HepG2 (cell line): ENCODE data around the gene GRIK2. TPM values are rescaled to one million over a fixed set of nuclear protein-coding genes. Genes with fewer than 3 reads are reported as not detected.

Experiments
- ATAC-seq: fragments of 200-7000 bp; cut with Tn5 transposase; 3 replicates; pipeline ENCODE4 v1.9.1; 2020; ENCODE audit warnings: mild to moderate bottlenecking, moderate library complexity
- BruUV-seq: library from RNA; stranded (reverse); fragments of 400-500 nt; replicated peaks from 2 replicates; lab custom pipeline; 2021; lab: Mats Ljungman, UMichigan
- CTCF ChIA-PET: fragments of 300-600 bp; formaldehyde crosslinking; extraction: SDS; loops from one replicate; lab custom pipeline; 2021; ENCODE audit warnings: low total read pairs, inconsistent platforms, low intra/inter-chr PET ratio; lab: Yijun Ruan, JAX
- POLR2A ChIA-PET: fragments of 350-600 bp; sonication (Branson Sonifier 250); formaldehyde crosslinking; loops from one replicate; lab custom pipeline; 2020; ENCODE audit warnings: antibody characterized with exemption, inconsistent platforms; lab: Yijun Ruan, JAX
- DNase-seq: peaks from one replicate; pipeline ENCODE4 v3.0.0-alpha.2; 2015; ENCODE audit warnings: low spot score
- FAIRE-seq: peaks from 3 replicates; lab custom pipeline; 2011; peaks lifted over from hg19 to GRCh38; lab: Jason Lieb, UNC
- H2AFZ ChIP-seq: one replicate; pipeline ENCODE4 v1.6.1; 2011; ENCODE audit warnings: low read length, inconsistent platforms
- H3K27ac ChIP-seq: fragments of 300-600 bp; 3 replicates; pipeline ENCODE4 v1.8.0; 2011; ENCODE audit warnings: mixed run types, mild to moderate bottlenecking, mixed read lengths, low read length, inconsistent platforms; ENCODE audit not compliant: insufficient read depth; ENCODE audit errors: extremely low read length
- H3K27me3 ChIP-seq, 2 experiments: fragments of 200-600 bp in 1 of 2; 2 replicates in 1 of 2; 3 replicates in 1 of 2; pipeline versions ENCODE4 v1.6.0 to v1.8.0; 2011; ENCODE audit warnings: low read length in 2 of 2, mild to moderate bottlenecking in 2 of 2, moderate library complexity in 2 of 2, inconsistent platforms in 1 of 2; ENCODE audit not compliant: insufficient read depth in 2 of 2, control insufficient read depth in 1 of 2
- H3K36me3 ChIP-seq, 2 experiments: fragments of 200-600 bp in 1 of 2; replicated peaks in 1 of 2; 2 replicates in 1 of 2; 3 replicates in 1 of 2; pipeline versions ENCODE4 v1.5.1 to v1.8.0; 2011; ENCODE audit warnings: low read length in 2 of 2, inconsistent platforms in 1 of 2; ENCODE audit not compliant: insufficient read depth in 2 of 2, control insufficient read depth in 1 of 2
- H3K4me1 ChIP-seq: 2 replicates; pipeline ENCODE4 v1.5.1; 2012; ENCODE audit warnings: low read length, inconsistent platforms; ENCODE audit not compliant: insufficient read depth
- H3K4me2 ChIP-seq: 2 replicates; pipeline ENCODE4 v1.6.0; 2011; ENCODE audit warnings: low read depth, low read length, inconsistent platforms
- H3K4me3 ChIP-seq, 3 experiments: fragments of 200-600 bp in 1 of 3; sonication (generic), shearing (Covaris generic) in 1 of 3; replicated peaks in 1 of 3; 2 replicates each; pipeline ENCODE4 v1.5.1; 2011 to 2016; ENCODE audit warnings: low read length in 3 of 3, inconsistent platforms in 2 of 3, low read depth in 2 of 3, mild to moderate bottlenecking in 2 of 3, control low read depth in 1 of 3, mixed read lengths in 1 of 3; ENCODE audit not compliant: insufficient read depth in 1 of 3
- H3K79me2 ChIP-seq: one replicate; pipeline ENCODE4 v1.6.1; 2011; ENCODE audit warnings: low read length, inconsistent platforms; ENCODE audit not compliant: insufficient read depth
- H3K9ac ChIP-seq: 2 replicates; pipeline ENCODE4 v1.6.0; 2011; ENCODE audit warnings: mild to moderate bottlenecking, low read depth, low read length, inconsistent platforms; ENCODE audit not compliant: insufficient read depth
- H3K9me3 ChIP-seq: 2 replicates; pipeline ENCODE4 v1.5.1; 2012; ENCODE audit warnings: mild to moderate bottlenecking, low read length
- H4K20me1 ChIP-seq: 2 replicates; pipeline ENCODE4 v1.6.0; 2011; ENCODE audit warnings: inconsistent platforms, mild to moderate bottlenecking, low read length, moderate library complexity; ENCODE audit not compliant: insufficient read depth
- BHLHE40 ChIP-seq: IDR thresholded peaks from 2 replicates; pipeline ENCODE4 v1.6.1; 2011; ENCODE audit warnings: low read length, improper control_type of control experiment
- ELF1 ChIP-seq: sonication (generic); formaldehyde crosslinking; IDR thresholded peaks from 2 replicates; pipeline ENCODE4 v1.4.0; 2020; ENCODE audit warnings: missing genetic modification reagents
- HNRNPL ChIP-seq: fragments of 200-400 bp; formaldehyde crosslinking; IDR thresholded peaks from 2 replicates; pipeline ENCODE4 v1.6.1; 2017; ENCODE audit warnings: mild to moderate bottlenecking, low read depth, low read length
- NFE2L1 ChIP-seq: sonication (generic); formaldehyde crosslinking; IDR thresholded peaks from 2 replicates; pipeline ENCODE4 v1.4.0; 2020; ENCODE audit warnings: missing genetic modification reagents, mild to moderate bottlenecking, borderline replicate concordance
- SYNCRIP ChIP-seq: fragments of 200-400 bp; formaldehyde crosslinking; IDR thresholded peaks from 2 replicates; pipeline ENCODE4 v1.6.1; 2018; ENCODE audit warnings: mild to moderate bottlenecking, low read depth, low read length; ENCODE audit not compliant: insufficient read depth
- ZNF235 ChIP-seq: sonication (generic); formaldehyde crosslinking; IDR thresholded peaks from 2 replicates; pipeline ENCODE4 v1.8.1; 2023; ENCODE audit warnings: mild to moderate bottlenecking, missing genetic modification reagents, borderline replicate concordance
- ZNF333 ChIP-seq: sonication (generic); formaldehyde crosslinking; IDR thresholded peaks from 2 replicates; pipeline ENCODE4 v1.4.0; 2020; ENCODE audit warnings: mild to moderate bottlenecking, missing genetic modification reagents, borderline replicate concordance
- ZNF343 ChIP-seq: sonication (generic); formaldehyde crosslinking; IDR thresholded peaks from 2 replicates; pipeline ENCODE4 v1.4.0; 2020; ENCODE audit warnings: mild to moderate bottlenecking, missing genetic modification reagents
- ZNF781 ChIP-seq: sonication (generic); formaldehyde crosslinking; IDR thresholded peaks from 2 replicates; pipeline ENCODE4 v1.5.1; 2020; ENCODE audit warnings: borderline replicate concordance, mild to moderate bottlenecking, missing genetic modification reagents; ENCODE audit errors: not compliant biosample characterization
- ZNF782 ChIP-seq: sonication (generic); formaldehyde crosslinking; IDR thresholded peaks from 2 replicates; pipeline ENCODE4 v1.4.0; 2020; ENCODE audit warnings: missing genetic modification reagents, mild to moderate bottlenecking, borderline replicate concordance
- ZNF790 ChIP-seq: sonication (generic); formaldehyde crosslinking; IDR thresholded peaks from 2 replicates; pipeline ENCODE4 v1.8.0; 2022; ENCODE audit warnings: missing genetic modification reagents, mild to moderate bottlenecking, borderline replicate concordance
- ZSCAN22 ChIP-seq: sonication (generic); formaldehyde crosslinking; IDR thresholded peaks from 2 replicates; pipeline ENCODE4 v1.4.0; 2020; ENCODE audit warnings: mild to moderate bottlenecking, missing genetic modification reagents
- WGBS: methylation state at CpG from one replicate; pipeline ENCODE4 v1.1.6; 2017; ENCODE audit warnings: low lambda C conversion rate; 5-methylcytosine and 5-hydroxymethylcytosine counted together
- in situ Hi-C: cut with HindIII; loops from 2 replicates; pipeline ENCODE4 v1.10.0; 2017; ENCODE audit warnings: low pct_unique_long_range_greater_than_20kb; ENCODE audit not compliant: extremely low pct_ligation_motif_present
- intact Hi-C: fragments of 100-400 bp; cut with micrococcal nuclease; formaldehyde crosslinking; loops from one replicate; pipeline ENCODE4 v1.10.0; 2022; ENCODE audit not compliant: unreplicated experiment
- polyA plus RNA-seq, 8 experiments: library from polyadenylated mRNA; depleted of rRNA in 3 of 8; stranded (reverse) in 7 of 8; unstranded in 1 of 8; fragments of >200 nt; fragmentation: Illumina TruSeq in 4 of 8; extraction: Trizol in 4 of 8; gene quantifications; 2 replicates each; pipeline versions ENCODE4 v1.2.1 to v1.2.3, GENCODE V29; 2011 to 2016; ENCODE audit warnings: low read depth in 4 of 8, missing spikeins in 1 of 8, mixed read lengths in 1 of 8; ENCODE audit not compliant: insufficient read depth in 1 of 8
- total RNA-seq, 5 experiments: library from RNA; depleted of rRNA; stranded (reverse); fragments of >200 nt; fragmentation: Illumina TruSeq; extraction: Trizol; gene quantifications; 2 replicates each; pipeline ENCODE4 v1.2.3, GENCODE V29; 2016; ENCODE audit warnings: low read depth in 1 of 5
- TF ChIP-seq, protein P1 (sequence below): sonication (generic); formaldehyde crosslinking; conservative IDR thresholded peaks from 2 replicates; pipeline ENCODE4 v1.8.0; 2022; ENCODE audit warnings: missing genetic modification reagents
- TF ChIP-seq, protein P2 (sequence below): sonication (generic); formaldehyde crosslinking; IDR thresholded peaks from 2 replicates; pipeline ENCODE4 v1.5.0; 2020; ENCODE audit warnings: mild to moderate bottlenecking, missing genetic modification reagents
- TF ChIP-seq, protein P3 (sequence below): sonication (generic); formaldehyde crosslinking; IDR thresholded peaks from 2 replicates; pipeline ENCODE4 v1.4.0; 2020; ENCODE audit warnings: missing genetic modification reagents, borderline replicate concordance

The GRIK2 gene
- total and polyA plus RNA-seq, 2 of the 13 experiments (the other 11 are each of a cell fraction or from before 2014, with no cell fraction given): not detected

DNA sequence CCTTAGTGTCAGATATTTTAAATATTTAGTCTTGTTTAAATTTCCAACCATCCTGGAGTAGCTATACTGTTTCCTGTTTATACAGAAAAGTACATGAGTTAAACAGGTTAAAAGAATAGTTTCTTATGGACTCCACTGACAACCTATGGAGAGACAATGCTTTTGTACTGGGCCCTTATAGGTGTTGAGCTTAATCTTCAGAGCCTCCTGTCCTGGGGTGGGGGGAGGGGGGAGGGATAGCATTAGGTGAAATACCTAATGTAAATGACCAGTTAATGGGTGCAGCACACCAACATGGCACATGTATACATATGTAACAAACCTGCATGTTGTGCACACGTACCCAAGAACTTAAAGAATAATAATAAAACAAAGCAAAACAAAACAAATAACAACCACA, 322.9 kb downstream of the GRIK2 start:
- H3K4me3 ChIP-seq: no peak overlapping the region
- in situ Hi-C loops (no loop called here), intact Hi-C loops (no loop called here)
- no peak for ATAC-seq
- TF ChIP-seq ELF1 (CRISPR knock-in tag) (no peak), NFE2L1 (CRISPR knock-in tag) (no peak), HNRNPL (no peak), ZNF782 (CRISPR knock-in tag) (no peak), SYNCRIP (no peak), ZNF333 (CRISPR knock-in tag) (no peak), ZNF343 (CRISPR knock-in tag) (no peak), ZNF790 (CRISPR knock-in tag) (no peak), BHLHE40 (no peak), ZNF781 (no peak), ZNF235 (no peak), ZSCAN22 (CRISPR knock-in tag) (no peak)
- TF ChIP-seq, protein P1, sequence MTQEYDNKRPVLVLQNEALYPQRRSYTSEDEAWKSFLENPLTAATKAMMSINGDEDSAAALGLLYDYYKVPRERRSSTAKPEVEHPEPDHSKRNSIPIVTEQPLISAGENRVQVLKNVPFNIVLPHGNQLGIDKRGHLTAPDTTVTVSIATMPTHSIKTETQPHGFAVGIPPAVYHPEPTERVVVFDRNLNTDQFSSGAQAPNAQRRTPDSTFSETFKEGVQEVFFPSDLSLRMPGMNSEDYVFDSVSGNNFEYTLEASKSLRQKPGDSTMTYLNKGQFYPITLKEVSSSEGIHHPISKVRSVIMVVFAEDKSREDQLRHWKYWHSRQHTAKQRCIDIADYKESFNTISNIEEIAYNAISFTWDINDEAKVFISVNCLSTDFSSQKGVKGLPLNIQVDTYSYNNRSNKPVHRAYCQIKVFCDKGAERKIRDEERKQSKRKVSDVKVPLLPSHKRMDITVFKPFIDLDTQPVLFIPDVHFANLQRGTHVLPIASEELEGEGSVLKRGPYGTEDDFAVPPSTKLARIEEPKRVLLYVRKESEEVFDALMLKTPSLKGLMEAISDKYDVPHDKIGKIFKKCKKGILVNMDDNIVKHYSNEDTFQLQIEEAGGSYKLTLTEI: no peak
- TF ChIP-seq, protein P2, sequence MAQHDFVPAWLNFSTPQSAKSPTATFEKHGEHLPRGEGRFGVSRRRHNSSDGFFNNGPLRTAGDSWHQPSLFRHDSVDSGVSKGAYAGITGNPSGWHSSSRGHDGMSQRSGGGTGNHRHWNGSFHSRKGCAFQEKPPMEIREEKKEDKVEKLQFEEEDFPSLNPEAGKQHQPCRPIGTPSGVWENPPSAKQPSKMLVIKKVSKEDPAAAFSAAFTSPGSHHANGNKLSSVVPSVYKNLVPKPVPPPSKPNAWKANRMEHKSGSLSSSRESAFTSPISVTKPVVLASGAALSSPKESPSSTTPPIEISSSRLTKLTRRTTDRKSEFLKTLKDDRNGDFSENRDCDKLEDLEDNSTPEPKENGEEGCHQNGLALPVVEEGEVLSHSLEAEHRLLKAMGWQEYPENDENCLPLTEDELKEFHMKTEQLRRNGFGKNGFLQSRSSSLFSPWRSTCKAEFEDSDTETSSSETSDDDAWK (CRISPR knock-in tag): no peak
- TF ChIP-seq, protein P3, sequence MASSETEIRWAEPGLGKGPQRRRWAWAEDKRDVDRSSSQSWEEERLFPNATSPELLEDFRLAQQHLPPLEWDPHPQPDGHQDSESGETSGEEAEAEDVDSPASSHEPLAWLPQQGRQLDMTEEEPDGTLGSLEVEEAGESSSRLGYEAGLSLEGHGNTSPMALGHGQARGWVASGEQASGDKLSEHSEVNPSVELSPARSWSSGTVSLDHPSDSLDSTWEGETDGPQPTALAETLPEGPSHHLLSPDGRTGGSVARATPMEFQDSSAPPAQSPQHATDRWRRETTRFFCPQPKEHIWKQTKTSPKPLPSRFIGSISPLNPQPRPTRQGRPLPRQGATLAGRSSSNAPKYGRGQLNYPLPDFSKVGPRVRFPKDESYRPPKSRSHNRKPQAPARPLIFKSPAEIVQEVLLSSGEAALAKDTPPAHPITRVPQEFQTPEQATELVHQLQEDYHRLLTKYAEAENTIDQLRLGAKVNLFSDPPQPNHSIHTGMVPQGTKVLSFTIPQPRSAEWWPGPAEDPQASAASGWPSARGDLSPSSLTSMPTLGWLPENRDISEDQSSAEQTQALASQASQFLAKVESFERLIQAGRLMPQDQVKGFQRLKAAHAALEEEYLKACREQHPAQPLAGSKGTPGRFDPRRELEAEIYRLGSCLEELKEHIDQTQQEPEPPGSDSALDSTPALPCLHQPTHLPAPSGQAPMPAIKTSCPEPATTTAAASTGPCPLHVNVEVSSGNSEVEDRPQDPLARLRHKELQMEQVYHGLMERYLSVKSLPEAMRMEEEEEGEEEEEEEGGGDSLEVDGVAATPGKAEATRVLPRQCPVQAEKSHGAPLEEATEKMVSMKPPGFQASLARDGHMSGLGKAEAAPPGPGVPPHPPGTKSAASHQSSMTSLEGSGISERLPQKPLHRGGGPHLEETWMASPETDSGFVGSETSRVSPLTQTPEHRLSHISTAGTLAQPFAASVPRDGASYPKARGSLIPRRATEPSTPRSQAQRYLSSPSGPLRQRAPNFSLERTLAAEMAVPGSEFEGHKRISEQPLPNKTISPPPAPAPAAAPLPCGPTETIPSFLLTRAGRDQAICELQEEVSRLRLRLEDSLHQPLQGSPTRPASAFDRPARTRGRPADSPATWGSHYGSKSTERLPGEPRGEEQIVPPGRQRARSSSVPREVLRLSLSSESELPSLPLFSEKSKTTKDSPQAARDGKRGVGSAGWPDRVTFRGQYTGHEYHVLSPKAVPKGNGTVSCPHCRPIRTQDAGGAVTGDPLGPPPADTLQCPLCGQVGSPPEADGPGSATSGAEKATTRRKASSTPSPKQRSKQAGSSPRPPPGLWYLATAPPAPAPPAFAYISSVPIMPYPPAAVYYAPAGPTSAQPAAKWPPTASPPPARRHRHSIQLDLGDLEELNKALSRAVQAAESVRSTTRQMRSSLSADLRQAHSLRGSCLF (CRISPR knock-in tag): no peak
- H3K4me1 ChIP-seq: no peaks in the 10 kb centered on the region
- no peaks in the 10 kb centered on the region for H3K9me3 ChIP-seq
- H3K4me2 ChIP-seq: no peak overlapping the region
- DNase-seq: no peak
- H3K9ac ChIP-seq: no peak overlapping the region
- no TSS peak for BruUV-seq
- H2AFZ ChIP-seq: no peak overlapping the region
- ChIA-PET POLR2A (no interaction called here), CTCF (no interaction called here)
- H3K36me3 ChIP-seq: no peaks in the 10 kb centered on the region
- H3K27me3 ChIP-seq: no peaks in the 10 kb centered on the region; a peak in 1 of 5 replicates
- H4K20me1 ChIP-seq: no peaks in the 10 kb centered on the region
- H3K79me2 ChIP-seq: no peaks in the 10 kb centered on the region
- H3K27ac ChIP-seq: no peak overlapping the region
- WGBS: 0% methylated on average over 1 of the region's 1 CpG
- no peak for FAIRE-seq
